Measurements from ENCODE around the gene CHTF8. TPM values are rescaled to one million over a fixed set of nuclear protein-coding genes. Genes with fewer than 3 reads are reported as not detected.

The CHTF8 gene
- total and polyA plus RNA-seq, 7 donors, result 26.2 to 69.1 (median 48.4) TPM

GRCh38 chr16:69171325-69172084 is 39.1 kb upstream of the CHTF8 start:
- Histone ChIP-seq H3K9me3 (no peaks in the 10 kb centered on the region), H3K27ac (peak overlapping the region; percentile 61), H3K27me3 (ENCODE audit: insufficient read depth in 3 of 3, low read length in 2 of 3) (no peaks in the 10 kb centered on the region), H3K4me3 (no peak overlapping the region), H3K36me3 (ENCODE audit: insufficient read depth in 1 of 2, low read depth in 1 of 2) (peaks cover 6 to 43% of the 10 kb centered on the region in 2 donors), H3K4me1 (peaks cover 4% of the 10 kb centered on the region)
- intact Hi-C loops (cut with DNase I), result no loop called here
- TF ChIP-seq CTCF (IDR thresholded peaks at IDR 0.05), result no peak
- no peak for DNase-seq
- ATAC-seq, result no peak
- WGBS, 3 donors, result 45 to 52% (median 51%) methylated on average over 6 of the region's 6 CpGs

DNA sequence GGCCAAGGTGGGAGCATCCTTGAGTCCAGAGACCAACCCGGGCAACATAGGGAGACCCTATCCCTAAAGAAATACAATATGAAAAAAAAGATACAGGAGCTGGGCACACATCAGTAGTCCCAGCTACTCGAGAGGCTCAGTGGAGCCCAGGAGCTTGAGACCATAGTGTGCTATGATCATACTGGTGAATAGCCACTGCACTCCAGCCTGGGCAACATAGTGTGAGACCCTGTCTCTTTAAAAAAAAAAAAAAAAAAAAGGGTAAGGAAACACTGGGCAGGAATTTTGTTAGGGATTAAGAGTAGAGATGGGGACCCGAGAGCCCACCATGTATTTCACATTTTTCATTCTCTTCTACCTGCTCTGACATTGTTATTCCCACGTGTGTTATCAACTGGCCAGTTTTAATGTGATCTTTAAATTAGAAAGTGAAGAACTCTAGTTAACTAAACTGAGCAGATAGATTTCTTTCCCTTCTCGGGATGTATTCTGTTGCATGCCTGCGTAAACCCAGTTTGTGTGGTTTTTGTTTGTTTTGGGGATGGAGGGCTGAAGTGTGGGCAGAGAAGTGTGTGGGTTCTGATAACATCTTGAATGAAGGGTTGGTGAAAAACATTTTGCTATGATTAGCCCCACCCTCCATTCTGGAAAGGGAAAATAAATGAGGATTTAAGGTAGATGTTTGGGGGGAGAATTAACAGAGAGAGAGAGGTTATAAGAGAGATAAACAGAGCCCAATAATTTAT is 37.4 kb upstream of the CHTF8 start:
- no peak for TF ChIP-seq CTCF (IDR thresholded peaks at IDR 0.05)
- H3K4me3 ChIP-seq, result no peak overlapping the region
- no peak overlapping the region for H3K27ac ChIP-seq
- H3K36me3 ChIP-seq (ENCODE audit: insufficient read depth in 1 of 2, low read depth in 1 of 2), result peaks cover 17 to 60% of the 10 kb centered on the region in 2 donors
- ATAC-seq (no peak), DNase-seq (no peak)
- no peaks in the 10 kb centered on the region for H3K27me3 ChIP-seq (ENCODE audit: insufficient read depth in 3 of 3, low read length in 2 of 3)
- intact Hi-C loops (cut with DNase I), result no loop called here
- H3K9me3 ChIP-seq, result no peaks in the 10 kb centered on the region
- peaks cover 4% of the 10 kb centered on the region for H3K4me1 ChIP-seq
- 90 to 92% (median 91%) methylated on average over 6 of the region's 6 CpGs for WGBS, 3 donors

- no peak overlapping the region for H3K4me3 ChIP-seq
- no peak for ATAC-seq
- H3K36me3 ChIP-seq (ENCODE audit: insufficient read depth in 1 of 2, low read depth in 1 of 2), result peaks cover 17 to 68% of the 10 kb centered on the region in 2 donors
- 94 to 97% (median 96%) methylated on average over 4 of the region's 4 CpGs for WGBS, 3 donors
- no peak overlapping the region for H3K27ac ChIP-seq
- DNase-seq, result no peak
- intact Hi-C loops (cut with DNase I), result no loop called here
- TF ChIP-seq CTCF (IDR thresholded peaks at IDR 0.05), result no peak
- H3K9me3 ChIP-seq, result no peaks in the 10 kb centered on the region
- no peaks in the 10 kb centered on the region for H3K27me3 ChIP-seq (ENCODE audit: insufficient read depth in 3 of 3, low read length in 2 of 3)
- H3K4me1 ChIP-seq, result peaks cover 4% of the 10 kb centered on the region
Measured at GRCh38 chr16:69169051-69169450, 36.7 kb upstream of the CHTF8 start.

GRCh38 chr16:69166946-69167930 is 34.9 kb upstream of the CHTF8 start:
- 90 to 93% (median 92%) methylated on average over 7 of the region's 7 CpGs for whole genome bisulfite sequencing, 3 donors
- intact Hi-C loops (cut with DNase I), result no loop called here
- H3K9me3 ChIP-seq, result no peaks in the 10 kb centered on the region
- DNase-seq, result no peak
- ATAC-seq, result no peak
- peaks cover 17 to 84% of the 10 kb centered on the region in 2 donors for H3K36me3 ChIP-seq (ENCODE audit: insufficient read depth in 1 of 2, low read depth in 1 of 2)
- TF ChIP-seq CTCF (IDR thresholded peaks at IDR 0.05), result no peak
- H3K4me1 ChIP-seq, result no peaks in the 10 kb centered on the region
- no peak overlapping the region for H3K27ac ChIP-seq
- no peak overlapping the region for H3K4me3 ChIP-seq
- no peaks in the 10 kb centered on the region for H3K27me3 ChIP-seq (ENCODE audit: insufficient read depth in 3 of 3, low read length in 2 of 3)

All from psoas muscle (tissue), 8 donors.